ENCODE results near the gene DHRS7. TPM values are rescaled to one million over a fixed set of nuclear protein-coding genes. Genes with fewer than 3 reads are reported as not detected.

The DHRS7 gene
- total RNA-seq, 1 donor from 2014 or later, result 52.2 TPM

DNA sequence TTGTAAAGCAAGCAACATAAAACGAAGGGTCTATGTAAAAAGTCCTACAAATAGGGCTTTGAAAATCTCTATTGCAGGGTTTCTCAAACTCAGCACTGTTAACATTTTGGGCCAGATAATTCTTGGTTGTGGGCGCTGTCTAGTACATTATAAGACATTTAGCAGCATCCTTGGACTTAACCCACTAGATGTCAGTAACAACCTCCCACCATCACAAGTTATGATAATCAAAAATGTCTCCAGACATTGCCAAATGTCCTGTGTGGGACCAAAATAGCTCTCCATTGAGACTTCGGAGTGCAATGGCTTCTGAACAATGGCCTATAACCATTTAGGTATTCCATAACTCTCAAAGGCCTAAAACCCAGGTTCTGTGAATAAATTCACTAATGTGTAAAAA lies 22.9 kb upstream of the DHRS7 start:
- intact Hi-C loops (cut with micrococcal nuclease), result loop anchor here (10.0 kb wide), 2 partner anchors 683 to 1063 kb away; no protein-coding TSS in a partner anchor

DNA sequence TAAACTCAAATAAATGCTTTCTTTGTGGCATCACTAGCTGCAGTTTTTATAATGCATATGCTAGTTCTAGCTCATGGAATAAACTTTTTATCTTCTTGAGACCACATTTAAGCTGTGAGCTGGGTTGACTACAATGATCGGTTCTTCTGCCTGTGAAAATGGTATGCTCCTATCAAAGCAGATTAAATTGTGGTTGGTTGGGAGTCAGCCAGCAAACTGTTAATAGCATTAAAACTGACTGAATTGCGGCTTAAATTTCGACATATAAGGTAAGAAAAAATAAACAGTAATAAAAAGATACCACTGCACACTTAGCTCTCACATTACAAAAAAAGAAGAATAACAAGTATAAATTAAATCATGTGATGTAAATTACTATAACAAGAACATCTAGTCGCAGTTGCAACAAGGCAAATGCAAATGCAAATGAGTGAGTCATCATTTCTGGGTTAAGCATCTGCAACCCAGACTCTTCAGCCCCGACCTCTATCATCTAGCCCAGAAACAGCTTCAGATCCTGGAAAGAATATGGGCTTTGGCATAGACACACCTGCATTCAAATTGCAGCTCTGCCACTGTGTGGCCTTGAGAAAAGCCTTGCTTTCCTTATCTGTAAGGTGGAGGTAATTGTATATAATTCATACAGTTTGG lies 19.8 kb upstream of the DHRS7 start:
- intact Hi-C loops (cut with micrococcal nuclease), result loop anchor here (1.0 to 10.0 kb wide), 9 partner anchors 20 to 1060 kb away; partner anchors contain the start of genes DHRS7 and PCNX4

DNA sequence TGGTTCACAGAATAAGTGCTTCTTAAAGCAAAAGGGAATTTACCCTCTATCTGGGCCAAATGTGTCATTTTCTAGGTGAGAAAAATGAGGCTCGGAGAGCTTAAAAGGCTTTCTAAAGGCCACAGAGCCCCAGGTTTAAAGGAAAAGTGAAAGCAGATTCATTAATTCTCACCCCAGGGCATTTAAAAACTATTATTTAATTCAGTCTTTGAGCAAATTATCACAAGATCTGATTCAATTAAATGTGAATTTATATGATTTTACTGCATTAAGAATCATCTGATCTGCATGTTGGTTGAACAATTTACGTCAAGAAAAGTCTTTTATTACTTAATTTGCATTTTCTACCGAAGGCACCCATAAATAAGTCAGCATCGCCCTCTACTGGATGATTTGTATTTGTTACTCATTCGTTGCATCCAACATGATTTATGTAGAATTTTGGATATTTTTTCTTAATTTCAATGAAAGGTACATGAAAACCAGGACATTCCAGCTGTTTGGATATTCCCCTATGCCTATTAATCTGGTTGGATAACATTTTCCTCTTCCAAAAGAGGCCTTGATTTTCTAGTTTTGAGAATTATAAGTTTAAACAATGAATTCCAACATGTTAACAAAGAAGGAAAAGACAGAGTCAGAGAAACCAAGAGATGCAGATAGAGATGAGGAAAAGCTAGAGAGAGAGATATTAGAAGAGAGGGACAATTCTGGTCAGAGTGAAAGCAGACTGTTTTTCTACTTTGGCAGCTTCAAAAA lies 19.1 kb upstream of the DHRS7 start:
- intact Hi-C loops (cut with micrococcal nuclease), result loop anchor here (1.0 to 10.0 kb wide), 9 partner anchors 19 to 1060 kb away; partner anchors contain the start of genes DHRS7 and PCNX4

DNA sequence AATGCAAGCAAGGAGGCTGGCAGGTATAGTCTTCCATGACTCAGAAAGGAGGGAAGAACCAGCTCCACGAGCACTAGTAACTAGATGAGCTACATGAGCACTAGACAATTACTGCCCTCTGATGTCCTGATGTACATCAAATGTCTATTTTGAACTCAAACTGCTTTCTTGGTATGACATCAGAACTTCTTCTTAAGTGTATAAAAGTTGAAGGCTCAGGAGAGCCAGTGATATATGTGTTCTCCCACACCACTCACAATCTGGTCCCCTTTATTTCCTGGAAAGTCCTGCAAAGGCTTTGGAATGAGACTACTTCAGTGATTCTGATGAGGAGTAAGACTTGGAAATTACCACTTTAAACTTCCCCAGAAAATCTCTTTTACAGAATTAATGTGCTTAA lies 18.5 kb upstream of the DHRS7 start:
- intact Hi-C loops (cut with micrococcal nuclease), result loop anchor here (1.0 to 10.0 kb wide), 9 partner anchors 18 to 1059 kb away; partner anchors contain the start of genes DHRS7 and PCNX4

DNA sequence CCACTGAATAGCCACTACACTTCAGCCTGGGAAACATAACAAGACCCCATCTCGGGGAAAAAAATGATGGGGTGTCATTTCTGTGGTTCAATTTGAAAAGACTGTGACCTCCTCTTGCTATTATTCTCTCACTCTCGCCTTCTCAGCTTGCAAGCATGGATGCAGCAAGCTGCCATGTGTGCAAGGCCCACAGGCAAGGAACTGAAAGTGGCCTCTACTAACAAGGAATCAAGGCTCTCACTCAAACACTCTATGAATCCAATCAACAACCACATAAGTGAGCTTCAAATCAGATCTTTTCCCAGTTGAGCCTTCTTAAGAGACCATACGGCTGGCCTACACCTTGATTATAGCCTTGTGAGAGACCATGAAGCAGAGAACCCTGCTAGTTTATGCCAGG lies 17.9 kb upstream of the DHRS7 start:
- intact Hi-C loops (cut with micrococcal nuclease), result loop anchor here (5.0 to 10.0 kb wide), 4 partner anchors 379 to 1058 kb away; no protein-coding TSS in a partner anchor

DNA sequence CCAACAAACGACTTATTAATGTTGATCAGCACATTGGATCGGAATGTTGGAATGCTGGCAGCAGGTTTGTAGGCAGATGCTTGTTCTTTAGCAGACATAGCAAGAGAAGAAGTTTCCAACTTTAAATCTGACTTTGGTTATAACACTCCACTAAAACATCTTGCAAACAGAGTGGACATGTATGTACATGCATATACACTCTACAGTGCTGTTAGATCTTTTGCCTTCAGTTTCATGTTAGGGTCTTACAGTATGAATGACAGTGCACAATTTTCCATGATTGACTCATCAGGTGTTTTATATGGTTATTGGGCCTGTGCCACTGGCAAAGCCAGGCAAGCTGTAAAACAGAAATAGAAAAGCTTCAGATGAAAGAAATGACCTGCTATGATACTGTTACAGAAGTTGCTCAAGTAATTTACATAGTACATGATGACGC lies 14.3 kb upstream of the DHRS7 start:
- intact Hi-C loops (cut with micrococcal nuclease), result no loop called here

DNA sequence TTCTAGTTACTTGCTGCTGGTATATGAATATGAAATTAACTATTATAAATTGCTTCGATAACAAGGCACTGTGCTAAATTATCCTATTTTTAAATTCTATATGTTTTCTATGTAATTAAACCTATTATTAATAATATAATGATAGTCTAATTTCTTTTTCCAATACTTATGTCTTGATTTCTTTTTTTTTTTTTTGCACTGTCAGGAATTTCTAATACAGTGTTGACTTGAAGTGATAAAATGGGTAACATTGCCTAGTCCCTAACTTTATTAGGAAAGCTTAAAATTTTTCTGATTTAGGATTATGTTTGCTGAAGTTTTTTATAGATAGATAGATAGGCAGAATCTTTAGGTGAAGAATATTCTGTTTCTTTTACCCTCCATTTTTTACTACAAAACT lies 13.6 kb upstream of the DHRS7 start:
- intact Hi-C loops (cut with micrococcal nuclease), result no loop called here

DNA sequence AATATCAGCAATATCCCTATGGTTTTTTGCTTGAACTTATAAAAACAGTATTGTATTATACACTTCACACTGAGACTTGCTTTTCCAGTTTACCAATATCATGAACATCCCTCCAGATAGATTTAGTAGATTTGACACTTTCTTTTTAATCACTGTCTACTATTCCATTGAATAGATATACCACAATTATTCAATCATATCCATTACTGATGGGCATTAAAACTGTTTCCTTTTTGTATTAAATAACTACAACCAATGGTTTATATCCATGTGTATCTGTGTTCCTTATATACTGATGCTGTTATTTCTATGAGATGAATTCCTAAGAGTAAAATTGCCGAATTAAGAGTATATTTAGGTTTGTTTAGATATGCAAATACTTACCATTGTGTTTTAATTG lies 13.0 kb upstream of the DHRS7 start:
- intact Hi-C loops (cut with micrococcal nuclease), result no loop called here

DNA sequence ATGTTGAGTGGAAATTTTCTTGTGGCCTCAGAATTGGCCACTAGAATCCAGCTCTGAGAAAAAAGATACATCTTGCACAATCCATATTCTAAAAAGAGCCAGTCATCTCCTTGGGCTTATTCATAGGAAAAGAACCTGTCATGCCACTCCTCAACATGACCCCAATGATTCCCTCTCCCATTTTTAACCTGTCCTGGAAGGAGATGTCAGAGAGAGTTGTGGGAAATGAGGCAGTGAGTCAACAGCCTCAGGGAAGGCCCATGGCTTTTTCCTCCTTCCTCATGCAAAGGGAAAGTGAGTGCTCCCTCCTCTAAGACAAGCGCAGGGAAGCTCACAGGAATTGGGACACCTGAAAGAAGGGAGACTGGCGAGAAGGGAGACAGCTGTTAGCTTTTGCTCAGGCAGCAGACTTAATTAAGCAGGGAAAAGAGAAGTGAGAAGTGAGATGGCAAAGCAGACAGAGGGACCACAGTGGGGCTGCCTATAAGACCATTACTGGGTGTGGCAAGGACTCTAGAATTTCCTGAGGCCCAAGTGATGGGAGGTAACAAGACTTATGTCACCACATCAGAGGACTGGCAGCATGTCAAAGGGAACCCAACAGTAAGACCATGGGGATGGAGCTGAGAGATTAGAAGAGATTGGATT lies 10.2 kb upstream of the DHRS7 start:
- intact Hi-C loops (cut with micrococcal nuclease), result no loop called here

DNA sequence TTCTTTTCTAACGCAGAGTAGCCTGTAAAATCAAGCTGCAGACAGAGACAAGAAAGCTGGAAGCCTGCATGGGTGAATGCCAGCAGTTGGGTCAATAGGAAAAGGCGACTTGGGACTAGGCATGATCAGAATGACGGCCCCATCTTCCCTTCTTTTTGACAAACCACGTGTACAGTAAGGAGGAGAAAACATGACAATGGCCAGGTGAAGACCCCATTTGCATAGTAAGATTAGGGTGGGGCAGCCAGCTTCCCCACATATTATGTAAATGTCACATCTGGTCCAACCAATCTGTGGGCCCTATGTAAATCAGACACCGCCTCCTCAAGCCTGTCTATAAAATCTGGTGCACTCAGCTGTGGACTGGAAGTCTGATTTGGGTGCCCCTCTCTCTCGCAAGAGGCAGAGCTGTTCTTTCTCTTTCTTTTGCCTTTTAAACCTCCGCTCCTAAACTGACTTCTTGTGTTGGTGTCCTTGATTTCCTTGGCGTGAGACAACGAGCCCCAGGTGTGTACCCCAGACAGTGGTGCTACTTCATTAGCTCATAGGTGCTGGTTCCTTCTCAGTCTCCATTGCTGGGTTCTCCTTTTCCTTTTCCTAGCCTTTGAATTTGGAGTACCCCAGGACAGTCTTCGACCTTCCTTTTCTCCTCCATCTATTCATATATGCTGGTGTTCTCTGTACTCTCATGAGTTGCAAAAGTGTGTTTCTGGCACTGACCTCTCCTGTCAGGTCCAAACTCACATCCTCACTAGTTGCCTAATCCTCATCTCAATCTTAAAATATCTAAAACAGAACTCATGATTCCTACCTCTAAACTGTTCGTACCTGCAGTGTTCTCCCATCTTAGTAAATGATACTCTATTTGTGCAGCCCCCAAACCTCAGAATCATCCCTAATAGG lies 9.4 kb upstream of the DHRS7 start:
- intact Hi-C loops (cut with micrococcal nuclease), result no loop called here

DNA sequence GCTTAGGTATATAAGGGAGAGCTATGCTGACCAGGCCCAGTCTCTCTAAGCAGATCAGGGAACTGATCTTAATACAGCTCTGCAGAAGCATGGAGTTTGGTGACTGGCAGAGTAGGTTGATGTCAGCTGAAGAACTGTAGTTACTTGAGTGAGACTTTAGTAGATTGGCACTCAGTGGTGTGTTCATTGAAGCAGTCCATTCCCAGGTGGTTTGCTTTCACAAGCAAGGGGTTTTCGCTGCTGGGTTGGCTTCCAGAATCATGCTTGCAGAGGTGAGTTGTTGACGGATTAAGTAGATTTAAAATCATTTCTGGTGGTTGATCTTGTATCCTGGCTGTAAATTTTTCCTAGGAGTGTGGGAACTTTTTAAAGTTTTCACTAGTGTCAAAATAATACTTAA lies 6.5 kb upstream of the DHRS7 start:
- intact Hi-C loops (cut with micrococcal nuclease), result no loop called here

DNA sequence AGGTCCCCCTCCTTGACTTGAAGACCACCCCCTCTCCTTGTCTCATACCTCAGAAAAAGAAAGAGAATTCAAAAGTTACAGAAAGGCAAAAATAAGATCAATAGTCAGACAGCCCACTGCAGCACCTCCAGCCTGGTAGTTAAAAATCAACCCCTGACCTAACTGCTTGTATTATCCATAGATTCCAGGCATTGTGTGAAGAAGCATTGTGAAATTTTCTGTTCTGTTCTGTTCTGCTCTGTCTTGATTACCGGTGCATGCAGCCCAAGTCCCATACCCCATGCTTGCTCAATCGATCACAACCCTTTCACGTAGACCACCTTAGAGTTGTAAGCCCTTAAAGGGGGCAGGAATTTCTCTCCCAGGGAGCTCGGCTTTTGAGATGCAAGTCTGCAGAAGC lies 5.8 kb upstream of the DHRS7 start:
- intact Hi-C loops (cut with micrococcal nuclease), result no loop called here

DNA sequence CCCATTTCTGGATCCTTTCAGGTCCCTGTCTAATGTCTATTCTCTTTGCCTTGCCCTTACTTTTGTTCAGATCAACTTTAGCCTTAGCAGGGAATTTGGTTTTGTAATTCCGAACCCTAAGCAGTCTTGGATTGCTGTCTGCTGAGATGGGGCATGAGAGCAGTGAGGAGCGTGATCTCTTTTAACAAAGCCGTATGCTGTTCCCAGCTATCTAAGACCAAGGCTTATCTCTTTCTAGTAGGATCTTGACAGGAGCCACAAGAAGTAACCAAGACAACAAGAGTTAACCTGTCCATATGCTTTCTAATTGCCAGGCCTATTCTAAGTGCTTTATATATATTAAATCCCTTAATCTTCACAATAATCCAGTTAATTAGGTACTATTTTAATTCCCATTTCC lies 4.5 kb upstream of the DHRS7 start:
- intact Hi-C loops (cut with micrococcal nuclease), result loop anchor here (10.0 kb wide), 1 partner anchor 685 kb away; the partner anchor contains the start of genes JKAMP and L3HYPDH

DNA sequence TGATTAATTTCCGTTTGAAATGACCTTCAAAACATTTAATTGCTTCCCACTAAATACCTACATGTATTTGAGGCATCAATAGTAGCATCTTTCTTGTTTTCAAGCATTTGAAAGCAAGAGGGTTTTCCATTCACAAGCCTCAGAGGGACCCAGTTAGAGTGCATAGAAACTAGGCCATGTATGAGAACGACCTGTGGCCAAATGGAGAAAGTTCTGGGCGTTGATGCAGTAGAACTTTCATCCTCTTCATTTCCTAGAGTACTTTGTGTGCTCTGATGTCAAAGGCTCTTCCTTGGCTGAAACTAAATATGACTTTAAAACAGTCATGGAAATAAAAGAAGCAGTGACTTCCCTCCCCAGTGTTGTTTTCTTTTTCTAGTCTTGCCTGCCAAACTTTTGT lies 944 bp upstream of the DHRS7 start:
- intact Hi-C loops (cut with micrococcal nuclease), result loop anchor here (10.0 kb wide), 1 partner anchor 681 kb away; the partner anchor contains the start of genes JKAMP and L3HYPDH

DNA sequence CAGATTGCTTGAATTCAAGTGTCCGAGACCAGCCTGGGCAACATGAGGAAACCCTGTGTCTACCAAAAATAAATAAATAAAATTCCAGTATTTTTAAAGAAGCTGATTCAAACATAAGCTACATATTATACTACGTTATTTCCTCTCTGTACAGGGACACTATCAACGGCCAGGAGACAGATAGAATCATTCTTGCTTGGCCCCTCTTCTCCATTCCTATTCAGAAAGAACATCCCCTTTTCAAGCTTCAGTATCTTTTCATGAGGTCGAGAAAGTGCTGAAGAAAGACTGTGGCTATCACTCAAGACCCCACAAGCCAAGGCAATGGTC lies 314 bp upstream of the DHRS7 start:
- intact Hi-C loops (cut with micrococcal nuclease), result loop anchor here (1.0 to 10.0 kb wide), 2 partner anchors 19 to 681 kb away; partner anchors contain the start of genes JKAMP and L3HYPDH

DNA sequence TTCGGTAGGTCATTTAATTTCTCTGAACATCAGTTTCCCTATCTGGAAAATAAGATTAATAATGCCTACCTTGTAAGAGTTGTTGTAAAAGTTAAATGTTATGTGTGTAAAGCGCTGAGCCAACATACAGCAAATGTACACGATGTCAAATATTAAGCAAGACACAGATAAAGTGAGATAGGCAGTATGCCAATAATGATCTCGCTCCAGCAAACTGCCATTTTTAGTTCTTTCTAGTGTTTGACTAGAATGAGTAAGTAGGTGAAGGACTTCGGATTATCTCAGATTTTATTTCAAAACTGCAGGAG lies 840 bp downstream of the DHRS7 start:
- intact Hi-C loops (cut with micrococcal nuclease), result loop anchor here (1.0 to 10.0 kb wide), 5 partner anchors 13 to 680 kb away; partner anchors contain the start of genes JKAMP, L3HYPDH, PCNX4 and PPM1A

DNA sequence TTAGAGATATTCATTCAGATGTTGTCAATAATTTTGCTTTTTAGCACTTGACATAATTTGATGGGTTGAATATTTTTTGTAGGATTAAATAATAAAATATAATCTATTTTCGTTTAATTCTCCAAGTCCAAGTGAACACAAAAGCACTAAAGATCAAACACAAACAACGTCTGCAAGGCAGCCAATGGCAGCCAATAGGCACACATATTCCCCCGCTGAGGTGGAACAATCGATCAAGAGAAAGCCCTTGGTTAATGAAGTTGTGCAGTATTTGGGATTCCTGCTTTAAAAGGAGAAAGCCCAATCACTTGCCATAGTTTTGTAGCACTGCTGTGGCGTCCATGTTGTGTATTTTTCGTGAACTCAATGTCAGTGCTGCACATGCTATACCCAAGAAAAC lies 1.5 kb downstream of the DHRS7 start:
- intact Hi-C loops (cut with micrococcal nuclease), result loop anchor here (1.0 to 10.0 kb wide), 5 partner anchors 12 to 679 kb away; partner anchors contain the start of genes JKAMP, L3HYPDH, PCNX4 and PPM1A

DNA sequence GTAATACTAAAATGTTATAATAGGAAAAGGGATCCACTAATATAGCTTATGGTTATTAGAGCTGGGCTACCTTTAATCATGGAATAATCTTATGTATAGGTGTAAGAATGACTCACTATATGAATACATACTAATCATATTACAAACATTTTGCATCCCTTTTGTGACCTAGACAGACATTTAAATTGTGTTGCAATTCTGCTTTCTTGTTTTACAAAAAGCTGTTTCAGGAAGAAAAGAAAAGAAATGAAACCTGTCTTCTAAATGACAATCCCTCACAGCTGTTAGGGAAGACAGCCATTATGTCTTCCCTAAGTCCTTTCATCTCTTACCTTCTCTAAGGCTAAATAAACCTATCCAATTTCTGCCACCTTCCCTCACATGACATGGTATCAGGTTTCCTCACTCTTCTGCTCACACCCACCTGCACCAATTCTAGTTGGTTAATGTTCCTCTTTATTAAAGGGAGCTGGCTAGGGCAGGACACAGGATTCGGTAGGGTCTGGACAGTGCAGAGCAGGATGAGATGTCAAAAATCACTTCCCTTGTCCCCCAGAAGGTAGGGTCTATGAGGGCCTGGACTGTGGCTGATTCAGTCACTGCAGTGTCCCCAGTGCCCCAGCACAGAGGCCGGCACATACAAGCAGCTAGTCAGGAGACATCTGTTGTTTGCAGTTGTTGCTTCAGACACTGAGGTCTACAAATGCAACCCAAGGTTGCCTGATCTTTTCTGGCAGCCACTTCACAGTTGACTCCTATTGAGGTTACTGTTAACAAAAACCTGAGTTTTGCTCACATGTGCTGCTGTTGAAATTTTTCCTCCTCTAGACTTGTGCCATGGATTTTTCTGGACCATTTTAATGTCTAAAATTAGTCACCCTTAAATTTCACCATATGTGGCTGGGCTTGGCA lies 3.7 kb downstream of the DHRS7 start:
- intact Hi-C loops (cut with micrococcal nuclease), result loop anchor here (5.0 to 10.0 kb wide), 2 partner anchors 171 to 677 kb away; partner anchors contain the start of genes JKAMP and L3HYPDH

DNA sequence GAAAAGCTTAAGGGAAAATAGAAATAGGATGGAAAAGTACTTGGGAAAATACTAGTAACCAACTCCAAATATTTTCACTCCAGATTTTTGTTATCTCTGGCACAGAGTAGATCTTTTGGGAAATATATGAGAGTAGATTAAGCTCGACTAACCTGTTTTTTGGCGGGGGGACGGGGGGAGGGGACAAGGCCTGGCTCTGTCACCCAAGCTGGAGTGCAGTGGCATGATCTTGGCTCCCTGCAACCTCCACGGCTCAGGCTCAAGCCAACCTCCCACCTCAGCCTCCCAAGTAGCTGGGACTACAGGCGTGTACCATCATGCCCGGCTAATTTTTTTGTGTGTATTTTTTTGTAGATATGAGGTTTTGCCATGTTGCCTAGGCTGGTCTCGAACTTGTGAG lies 4.8 kb downstream of the DHRS7 start:
- intact Hi-C loops (cut with micrococcal nuclease), result loop anchor here (5.0 to 10.0 kb wide), 2 partner anchors 172 to 676 kb away; partner anchors contain the start of genes JKAMP and L3HYPDH

Measured in T-helper 2 cell treated with Interferon-gamma antibody and Interleukin-4, amounts not matched to agents 100 ng/mL and 5 ng/mL, for 36 hours (primary cell).